ENCODE measurements around the gene CENPW. TPM values are rescaled to one million over a fixed set of nuclear protein-coding genes. Genes with fewer than 3 reads are reported as not detected.

CENPW gene
- total RNA-seq: 0.65 TPM
- long read RNA-seq: 0 reads

- DNase-seq (ENCODE audit: missing footprints): peak; percentile 95
- peak; percentile 71 for ATAC-seq
- intact Hi-C loops (cut with DNase I): no loop called here
These were observed at the start of gene CENPW for GRCh38 chr6:126339796-126340609. CENPW (plus strand) TSS chr6:126340115; CDS start chr6:126340274, 159 bp downstream.

- DNase-seq (ENCODE audit: missing footprints) (no peak), ATAC-seq (no peak)
- intact Hi-C loops (cut with DNase I): no loop called here
These were observed 45.9 kb upstream of the CENPW start for GRCh38 chr6:126293891-126294524.

- intact Hi-C loops (cut with DNase I): no loop called here
- ATAC-seq: no peak
- no peak for DNase-seq (ENCODE audit: missing footprints)
These were observed 39.8 kb upstream of the CENPW start for GRCh38 chr6:126300126-126300525.

- DNase-seq (ENCODE audit: missing footprints): no peak
- intact Hi-C loops (cut with DNase I): no loop called here
- ATAC-seq: no peak
These were observed 39.2 kb upstream of the CENPW start for GRCh38 chr6:126300735-126301134.

- ATAC-seq (no peak), DNase-seq (ENCODE audit: missing footprints) (no peak)
- intact Hi-C loops (cut with DNase I): no loop called here
These were observed 37.7 kb upstream of the CENPW start for GRCh38 chr6:126302191-126302590.

GRCh38 chr6:126307849-126308248 lies 32.1 kb upstream of the CENPW start:
- DNase-seq (ENCODE audit: missing footprints): no peak
- no peak for ATAC-seq
- intact Hi-C loops (cut with DNase I): no loop called here

- ATAC-seq (no peak), DNase-seq (ENCODE audit: missing footprints) (no peak)
- intact Hi-C loops (cut with DNase I): no loop called here
These were observed 31.6 kb upstream of the CENPW start for GRCh38 chr6:126308362-126308761.

GRCh38 chr6:126312013-126312665 lies 27.8 kb upstream of the CENPW start:
- ATAC-seq (no peak), DNase-seq (ENCODE audit: missing footprints) (no peak)
- intact Hi-C loops (cut with DNase I): no loop called here

- intact Hi-C loops (cut with DNase I): no loop called here
- ATAC-seq (no peak), DNase-seq (ENCODE audit: missing footprints) (no peak)
These were observed 26.0 kb upstream of the CENPW start for GRCh38 chr6:126313941-126314340.

GRCh38 chr6:126318797-126319196 lies 21.1 kb upstream of the CENPW start:
- intact Hi-C loops (cut with DNase I): no loop called here
- ATAC-seq: no peak
- DNase-seq (ENCODE audit: missing footprints): no peak

- no peak for ATAC-seq
- intact Hi-C loops (cut with DNase I): no loop called here
- DNase-seq (ENCODE audit: missing footprints): no peak
These were observed 6.2 kb upstream of the CENPW start for GRCh38 chr6:126333729-126334128.

- ATAC-seq: no peak
- intact Hi-C loops (cut with DNase I): no loop called here
- no peak for DNase-seq (ENCODE audit: missing footprints)
These were observed 4.7 kb upstream of the CENPW start for GRCh38 chr6:126335210-126335609.

- intact Hi-C loops (cut with DNase I): no loop called here
- peak; percentile 81 for ATAC-seq
- no peak for DNase-seq (ENCODE audit: missing footprints)
These were observed 2.6 kb upstream of the CENPW start for GRCh38 chr6:126337323-126337722.

GRCh38 chr6:126341126-126341525 lies 1.2 kb downstream of the CENPW start:
- ATAC-seq (no peak), DNase-seq (ENCODE audit: missing footprints) (no peak)
- intact Hi-C loops (cut with DNase I): no loop called here

- ATAC-seq (no peak), DNase-seq (ENCODE audit: missing footprints) (no peak)
- intact Hi-C loops (cut with DNase I): no loop called here
These were observed 4.3 kb downstream of the CENPW start for GRCh38 chr6:126344181-126344580.

GRCh38 chr6:126351960-126352359 lies 12.0 kb downstream of the CENPW start:
- DNase-seq (ENCODE audit: missing footprints) (no peak), ATAC-seq (no peak)
- intact Hi-C loops (cut with DNase I): no loop called here

GRCh38 chr6:126352514-126352913 lies 12.6 kb downstream of the CENPW start:
- DNase-seq (ENCODE audit: missing footprints) (no peak), ATAC-seq (no peak)
- intact Hi-C loops (cut with DNase I): no loop called here

GRCh38 chr6:126356526-126356925 lies 16.6 kb downstream of the CENPW start:
- no peak for ATAC-seq
- DNase-seq (ENCODE audit: missing footprints): no peak
- intact Hi-C loops (cut with DNase I): no loop called here

GRCh38 chr6:126359936-126360537 lies 20.1 kb downstream of the CENPW start:
- DNase-seq (ENCODE audit: missing footprints) (no peak), ATAC-seq (no peak)
- intact Hi-C loops (cut with DNase I): no loop called here
